ENCODE measurements around the gene LEMD3.

DNA sequence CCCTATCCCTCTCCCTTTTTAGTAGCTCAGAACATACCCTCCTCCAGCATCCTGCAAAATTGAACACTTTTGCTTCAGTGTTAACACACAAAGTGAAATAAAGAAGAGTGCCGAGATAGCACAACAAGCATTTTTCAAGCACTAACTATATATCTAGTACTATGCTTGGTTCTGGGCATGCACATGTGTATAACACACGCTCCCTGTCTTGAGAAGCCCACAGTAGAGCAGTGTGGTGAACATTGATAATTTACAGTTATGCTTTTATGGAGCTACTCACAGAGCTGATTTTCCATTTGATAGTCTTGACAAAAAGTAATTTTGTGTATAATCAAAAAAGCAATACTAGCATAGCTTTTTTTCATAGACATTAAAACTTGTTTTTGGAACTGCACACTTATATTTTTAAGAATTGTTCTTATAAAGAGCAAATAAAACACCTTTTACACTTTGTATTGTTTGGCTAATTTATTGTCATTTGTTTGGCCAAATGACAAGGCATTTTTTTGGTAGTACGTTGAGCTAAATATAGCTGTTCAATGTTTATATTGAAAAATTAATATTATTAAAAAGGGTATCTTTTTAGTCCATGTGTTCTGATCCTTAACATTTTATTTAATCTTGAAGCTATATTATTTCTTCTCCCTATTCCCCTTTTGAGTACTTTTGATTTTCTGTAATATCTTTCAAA, 39.7 kb downstream of the LEMD3 start:
- TF ChIP-seq CTCF (IDR thresholded peaks at IDR 0.05; ENCODE audit: poor library complexity, severe bottlenecking) (no peak), MXI1 (conservative IDR thresholded peaks at IDR 0.05; ENCODE audit: poor library complexity, severe bottlenecking) (no peak), EZH2 (IDR thresholded peaks at IDR 0.05; ENCODE audit: borderline replicate concordance, insufficient read depth, low read length, poor library complexity, severe bottlenecking) (no peak), TAF1 (IDR thresholded peaks at IDR 0.05; ENCODE audit: low read depth) (no peak), EP300 (conservative IDR thresholded peaks at IDR 0.05; ENCODE audit: poor library complexity, severe bottlenecking) (no peak), POLR2AphosphoS5 (IDR thresholded peaks at IDR 0.05) (no peak)
- TF ChIP-seq, protein P1, sequence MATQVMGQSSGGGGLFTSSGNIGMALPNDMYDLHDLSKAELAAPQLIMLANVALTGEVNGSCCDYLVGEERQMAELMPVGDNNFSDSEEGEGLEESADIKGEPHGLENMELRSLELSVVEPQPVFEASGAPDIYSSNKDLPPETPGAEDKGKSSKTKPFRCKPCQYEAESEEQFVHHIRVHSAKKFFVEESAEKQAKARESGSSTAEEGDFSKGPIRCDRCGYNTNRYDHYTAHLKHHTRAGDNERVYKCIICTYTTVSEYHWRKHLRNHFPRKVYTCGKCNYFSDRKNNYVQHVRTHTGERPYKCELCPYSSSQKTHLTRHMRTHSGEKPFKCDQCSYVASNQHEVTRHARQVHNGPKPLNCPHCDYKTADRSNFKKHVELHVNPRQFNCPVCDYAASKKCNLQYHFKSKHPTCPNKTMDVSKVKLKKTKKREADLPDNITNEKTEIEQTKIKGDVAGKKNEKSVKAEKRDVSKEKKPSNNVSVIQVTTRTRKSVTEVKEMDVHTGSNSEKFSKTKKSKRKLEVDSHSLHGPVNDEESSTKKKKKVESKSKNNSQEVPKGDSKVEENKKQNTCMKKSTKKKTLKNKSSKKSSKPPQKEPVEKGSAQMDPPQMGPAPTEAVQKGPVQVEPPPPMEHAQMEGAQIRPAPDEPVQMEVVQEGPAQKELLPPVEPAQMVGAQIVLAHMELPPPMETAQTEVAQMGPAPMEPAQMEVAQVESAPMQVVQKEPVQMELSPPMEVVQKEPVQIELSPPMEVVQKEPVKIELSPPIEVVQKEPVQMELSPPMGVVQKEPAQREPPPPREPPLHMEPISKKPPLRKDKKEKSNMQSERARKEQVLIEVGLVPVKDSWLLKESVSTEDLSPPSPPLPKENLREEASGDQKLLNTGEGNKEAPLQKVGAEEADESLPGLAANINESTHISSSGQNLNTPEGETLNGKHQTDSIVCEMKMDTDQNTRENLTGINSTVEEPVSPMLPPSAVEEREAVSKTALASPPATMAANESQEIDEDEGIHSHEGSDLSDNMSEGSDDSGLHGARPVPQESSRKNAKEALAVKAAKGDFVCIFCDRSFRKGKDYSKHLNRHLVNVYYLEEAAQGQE (IDR thresholded peaks at IDR 0.05; ENCODE audit: borderline replicate concordance) = no peak
